Measurements from ENCODE around the gene MYBBP1A.

- TF ChIP-seq CTCF (IDR thresholded peaks at IDR 0.05), result no peak
- no peak for TF ChIP-seq POLR2A (IDR thresholded peaks at IDR 0.05; ENCODE audit: low read length)
- no peak for TF ChIP-seq MAFK (IDR thresholded peaks at IDR 0.05; ENCODE audit: partially characterized antibody)
These were observed 44.5 kb upstream of the MYBBP1A start for GRCh38 chr17:4599505-4600281.
